K562 (cell line): ENCODE results near the gene RUNDC3A. TPM values are rescaled to one million over a fixed set of nuclear protein-coding genes. Genes with fewer than 3 reads are reported as not detected.

Experiments
- NBN ChIP-seq: fragments of 450-650 bp; IDR thresholded peaks from 2 replicates; pipeline ENCODE4 v1.6.1; 2016; ENCODE audit warnings: low read depth, mild to moderate bottlenecking
- SMAD2 ChIP-seq: fragments of 150-350 bp; IDR thresholded peaks from 2 replicates; pipeline ENCODE4 v1.6.1; 2014; ENCODE audit warnings: low read depth, mild to moderate bottlenecking, low read length
- SMARCE1 ChIP-seq: fragments of 450-650 bp; IDR thresholded peaks from 2 replicates; pipeline ENCODE4 v1.7.1; 2016; ENCODE audit warnings: mild to moderate bottlenecking
- SPI1 ChIP-seq: IDR thresholded peaks from 2 replicates; pipeline ENCODE4 v1.6.1; 2011; ENCODE audit warnings: low read depth, low read length, control low read depth, borderline replicate concordance
- TCF3 ChIP-seq: sonication (generic); formaldehyde crosslinking; IDR thresholded peaks from 2 replicates; pipeline ENCODE4 v1.4.0; 2020; ENCODE audit warnings: mild to moderate bottlenecking, missing genetic modification reagents
- ZFX ChIP-seq: sonication (generic); formaldehyde crosslinking; IDR thresholded peaks from 2 replicates; pipeline ENCODE4 v1.8.0; 2022; ENCODE audit warnings: mild to moderate bottlenecking, missing genetic modification reagents, moderate library complexity
- polyA plus RNA-seq, 8 experiments: library from polyadenylated mRNA; depleted of rRNA in 4 of 8; stranded (reverse) in 5 of 8; unstranded in 3 of 8; fragments of >200 nt; fragmentation: Nextera tagmentation in 2 of 8; fragmentation: Illumina TruSeq in 1 of 8; extraction: Ambion mirVana in 2 of 8; extraction: Trizol in 1 of 8; gene quantifications; 2 replicates each; pipeline versions ENCODE4 v1.2.1 to v1.2.3, GENCODE V29; 2011 to 2014; ENCODE audit warnings: inconsistent platforms in 1 of 8, missing spikeins in 1 of 8
- total RNA-seq, 7 experiments: library from RNA; depleted of rRNA in 6 of 7; stranded (reverse); fragments of >200 nt in 6 of 7; fragmentation: Illumina TruSeq in 2 of 7; extraction: Trizol in 2 of 7; gene quantifications; 2 replicates each; pipeline versions ENCODE4 v1.2.1 to v1.2.3, GENCODE V29; 2011 to 2021; ENCODE audit warnings: low replicate concordance in 1 of 7
- TF ChIP-seq, protein P1 (sequence below), 3 experiments: IDR thresholded peaks in 2 of 3; conservative IDR thresholded peaks in 1 of 3; 2 replicates each; pipeline ENCODE4 v1.5.1; 2011 to 2012; ENCODE audit warnings: low read length in 3 of 3, mild to moderate bottlenecking in 3 of 3, control low read depth in 2 of 3, improper control_type of control experiment in 1 of 3, inconsistent platforms in 1 of 3, low read depth in 1 of 3, mixed read lengths in 1 of 3, moderate library complexity in 1 of 3; ENCODE audit not compliant: insufficient read depth in 2 of 3
- TF ChIP-seq, protein P2 (sequence below): fragments of 450-650 bp; IDR thresholded peaks from 2 replicates; pipeline ENCODE4 v1.6.1; 2017; ENCODE audit warnings: antibody characterized with exemption, mild to moderate bottlenecking
- TF ChIP-seq, protein P3 (sequence below): conservative IDR thresholded peaks from 2 replicates; pipeline ENCODE4 v1.6.1; 2011; ENCODE audit warnings: low read depth, mild to moderate bottlenecking, low read length; ENCODE audit not compliant: control insufficient read depth
- TF ChIP-seq, protein P4 (sequence below), 2 experiments: fragments of 450-650 bp; IDR thresholded peaks; 2 replicates each; pipeline ENCODE4 v1.6.1; 2016
- TF ChIP-seq, protein P5 (sequence below): fragments of 450-650 bp; IDR thresholded peaks from 2 replicates; pipeline ENCODE4 v1.6.1; 2018; ENCODE audit not compliant: partially characterized antibody

Gene RUNDC3A
- total and polyA plus RNA-seq, 9 of the 15 experiments (the other 6 are each of a cell fraction or from before 2014, with no cell fraction given), result not detected

DNA sequence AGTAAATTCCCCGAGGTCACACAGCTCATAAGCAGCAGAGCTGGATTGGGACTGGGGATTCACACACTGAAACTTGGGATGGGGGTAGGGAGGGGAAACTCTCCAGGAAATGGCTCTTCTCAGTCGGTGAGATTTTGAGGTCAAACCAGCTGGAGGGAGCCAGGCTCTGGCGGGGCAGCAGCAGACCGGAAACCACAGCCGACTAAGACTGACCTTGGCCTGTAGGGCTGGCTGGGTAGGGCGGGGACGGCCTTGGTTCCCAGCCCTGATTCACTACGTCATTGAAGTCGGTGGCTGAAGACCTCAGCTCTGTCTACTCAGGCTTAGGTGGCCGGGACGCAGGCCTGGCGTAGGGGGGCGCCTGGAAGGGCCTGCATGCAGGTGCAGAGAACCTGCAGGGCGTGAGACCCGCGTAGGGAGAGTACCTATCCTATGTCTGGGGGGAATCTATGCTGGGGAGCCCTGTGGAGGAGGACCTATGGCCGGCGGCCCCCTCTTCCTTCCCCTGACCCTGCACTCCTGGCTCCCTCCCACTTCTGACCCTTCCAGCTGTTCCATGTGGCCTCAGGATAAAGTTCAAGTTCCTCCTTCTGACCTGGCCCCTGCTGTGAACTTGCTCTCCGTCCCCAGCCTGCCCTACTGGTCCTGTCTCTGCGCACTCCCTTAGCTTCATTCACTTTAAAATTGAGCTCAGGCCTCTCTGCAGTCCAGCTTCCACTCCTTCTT lies 28.6 kb upstream of the RUNDC3A start (continued):
- TF ChIP-seq, protein P1, sequence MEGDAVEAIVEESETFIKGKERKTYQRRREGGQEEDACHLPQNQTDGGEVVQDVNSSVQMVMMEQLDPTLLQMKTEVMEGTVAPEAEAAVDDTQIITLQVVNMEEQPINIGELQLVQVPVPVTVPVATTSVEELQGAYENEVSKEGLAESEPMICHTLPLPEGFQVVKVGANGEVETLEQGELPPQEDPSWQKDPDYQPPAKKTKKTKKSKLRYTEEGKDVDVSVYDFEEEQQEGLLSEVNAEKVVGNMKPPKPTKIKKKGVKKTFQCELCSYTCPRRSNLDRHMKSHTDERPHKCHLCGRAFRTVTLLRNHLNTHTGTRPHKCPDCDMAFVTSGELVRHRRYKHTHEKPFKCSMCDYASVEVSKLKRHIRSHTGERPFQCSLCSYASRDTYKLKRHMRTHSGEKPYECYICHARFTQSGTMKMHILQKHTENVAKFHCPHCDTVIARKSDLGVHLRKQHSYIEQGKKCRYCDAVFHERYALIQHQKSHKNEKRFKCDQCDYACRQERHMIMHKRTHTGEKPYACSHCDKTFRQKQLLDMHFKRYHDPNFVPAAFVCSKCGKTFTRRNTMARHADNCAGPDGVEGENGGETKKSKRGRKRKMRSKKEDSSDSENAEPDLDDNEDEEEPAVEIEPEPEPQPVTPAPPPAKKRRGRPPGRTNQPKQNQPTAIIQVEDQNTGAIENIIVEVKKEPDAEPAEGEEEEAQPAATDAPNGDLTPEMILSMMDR (IDR thresholded peaks at IDR 0.05 in 2 of 3, conservative IDR thresholded peaks at IDR 0.05 in 1 of 3; ENCODE audit: insufficient read depth in 2 of 3, low read depth in 1 of 3, low read length in 3 of 3), result no peak
- peak; percentile 28; the same call in 1 of the 2 replicates for TF ChIP-seq SMARCE1
- TF ChIP-seq, protein P2, sequence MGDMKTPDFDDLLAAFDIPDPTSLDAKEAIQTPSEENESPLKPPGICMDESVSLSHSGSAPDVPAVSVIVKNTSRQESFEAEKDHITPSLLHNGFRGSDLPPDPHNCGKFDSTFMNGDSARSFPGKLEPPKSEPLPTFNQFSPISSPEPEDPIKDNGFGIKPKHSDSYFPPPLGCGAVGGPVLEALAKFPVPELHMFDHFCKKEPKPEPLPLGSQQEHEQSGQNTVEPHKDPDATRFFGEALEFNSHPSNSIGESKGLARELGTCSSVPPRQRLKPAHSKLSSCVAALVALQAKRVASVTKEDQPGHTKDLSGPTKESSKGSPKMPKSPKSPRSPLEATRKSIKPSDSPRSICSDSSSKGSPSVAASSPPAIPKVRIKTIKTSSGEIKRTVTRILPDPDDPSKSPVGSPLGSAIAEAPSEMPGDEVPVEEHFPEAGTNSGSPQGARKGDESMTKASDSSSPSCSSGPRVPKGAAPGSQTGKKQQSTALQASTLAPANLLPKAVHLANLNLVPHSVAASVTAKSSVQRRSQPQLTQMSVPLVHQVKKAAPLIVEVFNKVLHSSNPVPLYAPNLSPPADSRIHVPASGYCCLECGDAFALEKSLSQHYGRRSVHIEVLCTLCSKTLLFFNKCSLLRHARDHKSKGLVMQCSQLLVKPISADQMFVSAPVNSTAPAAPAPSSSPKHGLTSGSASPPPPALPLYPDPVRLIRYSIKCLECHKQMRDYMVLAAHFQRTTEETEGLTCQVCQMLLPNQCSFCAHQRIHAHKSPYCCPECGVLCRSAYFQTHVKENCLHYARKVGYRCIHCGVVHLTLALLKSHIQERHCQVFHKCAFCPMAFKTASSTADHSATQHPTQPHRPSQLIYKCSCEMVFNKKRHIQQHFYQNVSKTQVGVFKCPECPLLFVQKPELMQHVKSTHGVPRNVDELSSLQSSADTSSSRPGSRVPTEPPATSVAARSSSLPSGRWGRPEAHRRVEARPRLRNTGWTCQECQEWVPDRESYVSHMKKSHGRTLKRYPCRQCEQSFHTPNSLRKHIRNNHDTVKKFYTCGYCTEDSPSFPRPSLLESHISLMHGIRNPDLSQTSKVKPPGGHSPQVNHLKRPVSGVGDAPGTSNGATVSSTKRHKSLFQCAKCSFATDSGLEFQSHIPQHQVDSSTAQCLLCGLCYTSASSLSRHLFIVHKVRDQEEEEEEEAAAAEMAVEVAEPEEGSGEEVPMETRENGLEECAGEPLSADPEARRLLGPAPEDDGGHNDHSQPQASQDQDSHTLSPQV, result 0 out of 2 replicates have a peak, but pooled peaks have one; percentile 63
- TF ChIP-seq, protein P3, sequence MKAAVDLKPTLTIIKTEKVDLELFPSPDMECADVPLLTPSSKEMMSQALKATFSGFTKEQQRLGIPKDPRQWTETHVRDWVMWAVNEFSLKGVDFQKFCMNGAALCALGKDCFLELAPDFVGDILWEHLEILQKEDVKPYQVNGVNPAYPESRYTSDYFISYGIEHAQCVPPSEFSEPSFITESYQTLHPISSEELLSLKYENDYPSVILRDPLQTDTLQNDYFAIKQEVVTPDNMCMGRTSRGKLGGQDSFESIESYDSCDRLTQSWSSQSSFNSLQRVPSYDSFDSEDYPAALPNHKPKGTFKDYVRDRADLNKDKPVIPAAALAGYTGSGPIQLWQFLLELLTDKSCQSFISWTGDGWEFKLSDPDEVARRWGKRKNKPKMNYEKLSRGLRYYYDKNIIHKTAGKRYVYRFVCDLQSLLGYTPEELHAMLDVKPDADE, result peak; percentile 70; the same call in 1 of the 2 replicates
- TF ChIP-seq NBN, result 0 out of 2 replicates have a peak, but pooled peaks have one; percentile 17
- TF ChIP-seq TCF3, result peak; percentile 40
- TF ChIP-seq, protein P4, sequence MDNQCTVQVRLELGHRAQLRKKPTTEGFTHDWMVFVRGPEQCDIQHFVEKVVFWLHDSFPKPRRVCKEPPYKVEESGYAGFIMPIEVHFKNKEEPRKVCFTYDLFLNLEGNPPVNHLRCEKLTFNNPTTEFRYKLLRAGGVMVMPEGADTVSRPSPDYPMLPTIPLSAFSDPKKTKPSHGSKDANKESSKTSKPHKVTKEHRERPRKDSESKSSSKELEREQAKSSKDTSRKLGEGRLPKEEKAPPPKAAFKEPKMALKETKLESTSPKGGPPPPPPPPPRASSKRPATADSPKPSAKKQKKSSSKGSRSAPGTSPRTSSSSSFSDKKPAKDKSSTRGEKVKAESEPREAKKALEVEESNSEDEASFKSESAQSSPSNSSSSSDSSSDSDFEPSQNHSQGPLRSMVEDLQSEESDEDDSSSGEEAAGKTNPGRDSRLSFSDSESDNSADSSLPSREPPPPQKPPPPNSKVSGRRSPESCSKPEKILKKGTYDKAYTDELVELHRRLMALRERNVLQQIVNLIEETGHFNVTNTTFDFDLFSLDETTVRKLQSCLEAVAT (IDR thresholded peaks at IDR 0.05), result 0 out of 4 replicates have a peak, but pooled peaks of 1 of the 2 experiments have one; percentile 52
- no peak for TF ChIP-seq SMAD2
- peak; percentile 74 for TF ChIP-seq ZFX
- TF ChIP-seq, protein P5, sequence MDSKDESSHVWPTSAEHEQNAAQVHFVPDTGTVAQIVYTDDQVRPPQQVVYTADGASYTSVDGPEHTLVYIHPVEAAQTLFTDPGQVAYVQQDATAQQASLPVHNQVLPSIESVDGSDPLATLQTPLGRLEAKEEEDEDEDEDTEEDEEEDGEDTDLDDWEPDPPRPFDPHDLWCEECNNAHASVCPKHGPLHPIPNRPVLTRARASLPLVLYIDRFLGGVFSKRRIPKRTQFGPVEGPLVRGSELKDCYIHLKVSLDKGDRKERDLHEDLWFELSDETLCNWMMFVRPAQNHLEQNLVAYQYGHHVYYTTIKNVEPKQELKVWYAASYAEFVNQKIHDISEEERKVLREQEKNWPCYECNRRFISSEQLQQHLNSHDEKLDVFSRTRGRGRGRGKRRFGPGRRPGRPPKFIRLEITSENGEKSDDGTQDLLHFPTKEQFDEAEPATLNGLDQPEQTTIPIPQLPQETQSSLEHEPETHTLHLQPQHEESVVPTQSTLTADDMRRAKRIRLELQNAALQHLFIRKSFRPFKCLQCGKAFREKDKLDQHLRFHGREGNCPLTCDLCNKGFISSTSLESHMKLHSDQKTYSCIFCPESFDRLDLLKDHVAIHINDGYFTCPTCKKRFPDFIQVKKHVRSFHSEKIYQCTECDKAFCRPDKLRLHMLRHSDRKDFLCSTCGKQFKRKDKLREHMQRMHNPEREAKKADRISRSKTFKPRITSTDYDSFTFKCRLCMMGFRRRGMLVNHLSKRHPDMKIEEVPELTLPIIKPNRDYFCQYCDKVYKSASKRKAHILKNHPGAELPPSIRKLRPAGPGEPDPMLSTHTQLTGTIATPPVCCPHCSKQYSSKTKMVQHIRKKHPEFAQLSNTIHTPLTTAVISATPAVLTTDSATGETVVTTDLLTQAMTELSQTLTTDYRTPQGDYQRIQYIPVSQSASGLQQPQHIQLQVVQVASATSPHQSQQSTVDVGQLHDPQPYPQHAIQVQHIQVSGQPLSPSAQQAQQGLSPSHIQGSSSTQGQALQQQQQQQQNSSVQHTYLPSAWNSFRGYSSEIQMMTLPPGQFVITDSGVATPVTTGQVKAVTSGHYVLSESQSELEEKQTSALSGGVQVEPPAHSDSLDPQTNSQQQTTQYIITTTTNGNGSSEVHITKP, result peak; percentile 75
- 0 out of 2 replicates have a peak, but pooled peaks have one; percentile 8 for TF ChIP-seq SPI1
